Measurements from ENCODE around the gene SLC22A1. TPM values are rescaled to one million over a fixed set of nuclear protein-coding genes. Genes with fewer than 3 reads are reported as not detected.

The SLC22A1 gene
- total RNA-seq, 1 donor from 2014 or later, result 1.2 TPM

DNA sequence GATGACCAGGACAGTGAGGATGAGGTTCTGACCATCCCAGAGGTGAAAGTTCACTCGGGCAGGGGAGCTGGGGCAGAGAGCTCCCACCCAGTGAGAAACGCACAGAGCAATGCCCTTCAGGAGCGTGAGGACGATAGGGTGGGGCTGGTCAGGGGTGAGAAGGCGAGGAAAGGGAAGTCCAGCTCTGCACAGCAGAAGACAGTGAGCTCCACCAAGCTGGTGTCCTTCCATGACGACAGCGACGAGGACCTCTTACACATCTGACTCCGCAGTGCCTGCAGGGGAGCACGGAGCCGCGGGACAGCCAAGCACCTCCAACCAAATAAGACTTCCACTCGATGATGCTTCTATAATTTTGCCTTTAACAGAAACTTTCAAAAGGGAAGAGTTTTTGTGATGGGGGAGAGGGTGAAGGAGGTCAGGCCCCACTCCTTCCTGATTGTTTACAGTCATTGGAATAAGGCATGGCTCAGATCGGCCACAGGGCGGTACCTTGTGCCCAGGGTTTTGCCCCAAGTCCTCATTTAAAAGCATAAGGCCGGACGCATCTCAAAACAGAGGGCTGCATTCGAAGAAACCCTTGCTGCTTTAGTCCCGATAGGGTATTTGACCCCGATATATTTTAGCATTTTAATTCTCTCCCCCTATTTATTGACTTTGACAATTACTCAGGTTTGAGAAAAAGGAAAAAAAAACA lies 16.6 kb upstream of the SLC22A1 start:
- Histone ChIP-seq H3K4me1 (no peaks in the 10 kb centered on the region), H3K36me3 (peaks cover 0 to 47% of the 10 kb centered on the region in 2 donors)
- intact Hi-C loops (cut with DNase I), result no loop called here

GRCh38 chr6:160106010-160106409 lies 15.6 kb upstream of the SLC22A1 start:
- Histone ChIP-seq H3K36me3 (peaks cover 0 to 47% of the 10 kb centered on the region in 2 donors), H3K27me3 (no peaks in the 10 kb centered on the region), H3K4me3 (no peak overlapping the region), H3K9me3 (no peaks in the 10 kb centered on the region), H3K4me1 (no peaks in the 10 kb centered on the region), H3K27ac (no peak overlapping the region)
- DNase-seq (ENCODE audit: extremely low spot score in 2 of 2), result no peak
- intact Hi-C loops (cut with DNase I), result no loop called here
- TF ChIP-seq POLR2A (IDR thresholded peaks at IDR 0.05), result no peak

More for the DNA sequence above, 16.6 kb upstream of the SLC22A1 start:
- TF ChIP-seq POLR2AphosphoS5 (IDR thresholded peaks at IDR 0.05; ENCODE audit: insufficient read depth in 1 of 2, low read depth in 1 of 2), result no peak
- no peak for TF ChIP-seq POLR2A (IDR thresholded peaks at IDR 0.05)
- TF ChIP-seq, protein P1, sequence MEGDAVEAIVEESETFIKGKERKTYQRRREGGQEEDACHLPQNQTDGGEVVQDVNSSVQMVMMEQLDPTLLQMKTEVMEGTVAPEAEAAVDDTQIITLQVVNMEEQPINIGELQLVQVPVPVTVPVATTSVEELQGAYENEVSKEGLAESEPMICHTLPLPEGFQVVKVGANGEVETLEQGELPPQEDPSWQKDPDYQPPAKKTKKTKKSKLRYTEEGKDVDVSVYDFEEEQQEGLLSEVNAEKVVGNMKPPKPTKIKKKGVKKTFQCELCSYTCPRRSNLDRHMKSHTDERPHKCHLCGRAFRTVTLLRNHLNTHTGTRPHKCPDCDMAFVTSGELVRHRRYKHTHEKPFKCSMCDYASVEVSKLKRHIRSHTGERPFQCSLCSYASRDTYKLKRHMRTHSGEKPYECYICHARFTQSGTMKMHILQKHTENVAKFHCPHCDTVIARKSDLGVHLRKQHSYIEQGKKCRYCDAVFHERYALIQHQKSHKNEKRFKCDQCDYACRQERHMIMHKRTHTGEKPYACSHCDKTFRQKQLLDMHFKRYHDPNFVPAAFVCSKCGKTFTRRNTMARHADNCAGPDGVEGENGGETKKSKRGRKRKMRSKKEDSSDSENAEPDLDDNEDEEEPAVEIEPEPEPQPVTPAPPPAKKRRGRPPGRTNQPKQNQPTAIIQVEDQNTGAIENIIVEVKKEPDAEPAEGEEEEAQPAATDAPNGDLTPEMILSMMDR (IDR thresholded peaks at IDR 0.05), result no peak
- H3K9me3 ChIP-seq, result no peaks in the 10 kb centered on the region
- H3K4me3 ChIP-seq, result no peak overlapping the region
- no peaks in the 10 kb centered on the region for H3K27me3 ChIP-seq
- DNase-seq (ENCODE audit: extremely low spot score in 2 of 2), result no peak
- H3K27ac ChIP-seq, result no peak overlapping the region

DNA sequence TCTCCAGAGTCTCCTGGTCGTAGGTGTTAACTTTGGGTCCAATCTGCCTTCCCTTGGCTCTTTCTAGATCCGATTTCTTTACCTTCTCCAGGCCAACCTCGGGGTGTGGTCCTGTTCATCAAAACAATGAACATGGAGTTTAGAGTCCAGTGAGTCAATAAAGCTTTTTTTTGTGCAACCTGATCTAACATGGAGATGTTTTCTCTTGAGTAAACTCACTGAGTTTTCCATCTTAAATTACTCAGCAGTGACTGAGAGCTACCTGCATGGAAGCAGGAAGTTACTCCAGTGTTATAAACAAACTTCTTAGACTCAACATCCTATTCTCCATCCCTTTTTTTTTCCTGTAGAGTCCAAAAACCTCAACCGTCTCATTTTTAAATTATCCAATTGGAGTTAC lies 14.9 kb upstream of the SLC22A1 start:
- no peaks in the 10 kb centered on the region for H3K4me1 ChIP-seq
- no peak for DNase-seq (ENCODE audit: extremely low spot score in 2 of 2)
- H3K27ac ChIP-seq, result no peak overlapping the region
- H3K9me3 ChIP-seq, result no peaks in the 10 kb centered on the region
- no peak overlapping the region for H3K4me3 ChIP-seq
- H3K36me3 ChIP-seq, result peaks cover 0 to 42% of the 10 kb centered on the region in 2 donors
- TF ChIP-seq, protein P1 (IDR thresholded peaks at IDR 0.05), result no peak
- no peak for TF ChIP-seq POLR2A (IDR thresholded peaks at IDR 0.05)
- TF ChIP-seq POLR2AphosphoS5 (IDR thresholded peaks at IDR 0.05; ENCODE audit: insufficient read depth in 1 of 2, low read depth in 1 of 2), result no peak
- intact Hi-C loops (cut with DNase I), result no loop called here
- H3K27me3 ChIP-seq, result no peaks in the 10 kb centered on the region

DNA sequence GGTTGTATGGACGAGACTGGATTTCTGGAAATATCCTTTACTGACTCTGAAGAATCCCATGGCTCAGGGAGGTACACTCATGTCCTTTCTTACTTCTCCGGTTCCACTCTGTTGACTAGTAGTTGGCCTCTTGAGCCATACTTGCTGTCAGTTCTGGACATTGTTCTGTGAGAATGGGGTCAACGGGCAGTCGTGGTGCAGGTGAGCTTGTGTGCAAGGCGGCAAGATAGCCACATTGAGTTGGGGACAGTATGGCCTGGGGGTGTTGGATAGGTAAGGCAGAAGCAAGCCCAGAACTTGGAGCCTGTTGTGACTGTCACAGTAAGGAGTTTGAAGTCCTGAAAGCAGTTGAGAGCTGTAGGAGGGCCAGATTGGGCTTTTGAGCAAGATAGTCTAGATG lies 13.5 kb upstream of the SLC22A1 start:
- TF ChIP-seq POLR2A (IDR thresholded peaks at IDR 0.05), result no peak
- no peak for TF ChIP-seq POLR2AphosphoS5 (IDR thresholded peaks at IDR 0.05; ENCODE audit: insufficient read depth in 1 of 2, low read depth in 1 of 2)
- TF ChIP-seq, protein P1 (IDR thresholded peaks at IDR 0.05), result no peak
- Histone ChIP-seq H3K4me3 (no peak overlapping the region), H3K9me3 (no peaks in the 10 kb centered on the region), H3K4me1 (no peaks in the 10 kb centered on the region), H3K36me3 (peaks cover 0 to 31% of the 10 kb centered on the region in 2 donors), H3K27me3 (no peaks in the 10 kb centered on the region), H3K27ac (no peak overlapping the region)
- no peak for DNase-seq (ENCODE audit: extremely low spot score in 2 of 2)
- intact Hi-C loops (cut with DNase I), result no loop called here

DNA sequence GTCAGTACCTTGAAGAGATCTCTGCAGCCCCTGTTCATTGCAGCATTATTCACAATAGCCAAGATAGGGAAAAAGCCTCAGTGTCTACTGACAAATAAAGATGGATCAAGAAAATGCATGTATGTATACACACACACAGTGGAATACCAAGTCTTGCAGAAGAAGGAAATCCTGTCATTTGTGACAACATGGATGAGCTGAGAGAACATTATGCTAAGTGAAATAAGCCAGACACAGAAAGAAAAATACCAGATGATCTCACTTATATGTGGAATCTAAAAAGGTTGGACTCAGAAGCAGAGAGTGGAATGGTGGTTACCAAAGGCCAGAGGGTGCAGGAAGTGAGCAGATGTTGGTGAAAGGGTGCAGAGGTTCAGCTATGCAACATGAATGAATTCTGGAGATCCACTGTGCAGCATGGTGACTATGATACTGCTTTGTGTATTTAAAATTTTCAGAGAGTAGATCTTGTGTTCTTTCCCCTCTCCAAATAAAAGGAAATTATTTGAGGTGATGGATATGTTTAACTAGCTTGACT lies 11.0 kb upstream of the SLC22A1 start:
- H3K36me3 ChIP-seq, result peaks cover 0 to 5% of the 10 kb centered on the region in 2 donors
- no peak for DNase-seq (ENCODE audit: extremely low spot score in 2 of 2)
- no peaks in the 10 kb centered on the region for H3K4me1 ChIP-seq
- TF ChIP-seq POLR2A (IDR thresholded peaks at IDR 0.05), result no peak
- no peak for TF ChIP-seq POLR2AphosphoS5 (IDR thresholded peaks at IDR 0.05; ENCODE audit: insufficient read depth in 1 of 2, low read depth in 1 of 2)
- TF ChIP-seq, protein P1 (IDR thresholded peaks at IDR 0.05), result no peak
- H3K9me3 ChIP-seq, result no peaks in the 10 kb centered on the region
- H3K27ac ChIP-seq, result no peak overlapping the region
- no peak overlapping the region for H3K4me3 ChIP-seq
- H3K27me3 ChIP-seq, result no peaks in the 10 kb centered on the region
- intact Hi-C loops (cut with DNase I), result no loop called here

Measured in vagina (tissue), 2 donors.